ENCODE results near the gene SIAH1.
A peak's percentile ranks its signal among the peaks of the same experiment; 100 is the strongest.
"Not testable (repeated sequence)": the region's sequence is repeated elsewhere in the genome, so short reads cannot be mapped to it uniquely, and the experiment has no call there.

Gene SIAH1

DNA sequence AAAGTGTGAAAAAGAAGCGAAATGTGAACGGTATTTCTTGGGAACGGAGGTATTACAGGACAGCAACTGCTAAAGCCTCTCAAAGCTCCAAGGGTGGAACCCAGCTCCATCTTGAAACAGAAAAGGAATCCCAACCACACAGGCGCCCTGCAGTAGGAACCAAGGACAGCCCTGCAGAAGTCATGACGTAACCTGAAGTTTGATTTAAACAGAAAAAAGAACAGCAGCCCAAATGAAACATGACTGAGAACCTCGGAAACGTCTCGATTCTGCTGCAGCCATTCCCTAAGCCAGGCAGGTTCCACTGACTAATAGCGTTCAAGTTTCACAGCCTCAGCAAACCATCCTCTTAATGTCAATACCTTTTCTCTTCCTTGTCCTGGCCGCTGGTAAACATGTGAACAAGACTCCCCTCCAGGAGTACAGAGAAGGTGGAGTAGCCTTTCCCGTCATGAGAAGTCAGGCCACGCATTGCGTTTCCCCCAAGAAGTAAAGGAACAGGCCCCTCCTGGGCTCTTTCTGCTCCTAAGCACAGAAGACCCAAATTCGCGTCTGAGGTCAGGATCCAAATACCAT lies 20.1 kb downstream of the SIAH1 start:
- DNase-seq: no peak

DNA sequence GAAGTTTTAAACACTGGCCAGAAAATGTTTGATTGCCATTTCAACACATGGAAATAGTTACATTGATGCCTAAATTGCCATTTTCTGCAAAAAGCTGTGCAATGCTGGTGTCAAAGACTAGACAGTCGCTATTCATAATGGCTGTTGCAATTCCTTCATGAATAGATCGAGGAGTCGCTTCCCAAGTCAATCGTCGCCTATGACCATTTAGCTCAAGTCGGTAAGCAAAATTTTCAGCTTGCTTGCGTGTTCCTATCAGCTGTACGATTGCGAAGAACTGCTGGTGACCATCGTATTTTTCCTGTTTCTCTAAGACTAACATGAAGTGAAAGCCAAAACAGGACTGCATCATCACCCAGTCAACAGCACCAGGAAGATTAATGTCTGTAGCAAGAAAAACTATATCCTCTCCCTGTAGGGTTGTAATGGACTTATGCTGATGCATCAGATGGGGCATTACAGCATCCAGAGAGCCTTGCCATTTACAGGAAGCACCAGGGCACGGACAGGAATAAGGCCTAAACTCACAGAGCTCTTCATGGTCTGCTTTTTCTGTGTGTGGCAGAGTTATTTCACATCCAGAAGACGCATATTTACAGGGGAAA lies 23.6 kb downstream of the SIAH1 start:
- DNase-seq: no peak

DNA sequence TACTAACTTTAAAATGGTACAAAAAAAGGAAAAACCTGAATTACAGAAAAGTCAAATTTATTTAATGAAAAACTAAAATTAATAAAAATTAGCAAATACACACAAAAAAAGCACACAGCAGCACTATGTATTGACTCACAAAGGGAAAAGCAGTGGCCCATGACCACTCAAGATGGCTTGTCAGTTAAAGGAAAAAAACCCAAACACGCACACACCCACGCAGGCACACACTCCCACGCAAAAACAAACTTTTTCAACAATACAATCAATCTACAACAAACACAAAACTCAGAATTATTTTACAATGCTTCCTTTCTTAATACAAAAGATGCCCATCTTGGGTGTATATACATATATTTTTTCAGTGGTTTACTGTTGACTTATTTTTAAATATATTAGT lies 24.2 kb downstream of the SIAH1 start:
- no peak for DNase-seq

DNA sequence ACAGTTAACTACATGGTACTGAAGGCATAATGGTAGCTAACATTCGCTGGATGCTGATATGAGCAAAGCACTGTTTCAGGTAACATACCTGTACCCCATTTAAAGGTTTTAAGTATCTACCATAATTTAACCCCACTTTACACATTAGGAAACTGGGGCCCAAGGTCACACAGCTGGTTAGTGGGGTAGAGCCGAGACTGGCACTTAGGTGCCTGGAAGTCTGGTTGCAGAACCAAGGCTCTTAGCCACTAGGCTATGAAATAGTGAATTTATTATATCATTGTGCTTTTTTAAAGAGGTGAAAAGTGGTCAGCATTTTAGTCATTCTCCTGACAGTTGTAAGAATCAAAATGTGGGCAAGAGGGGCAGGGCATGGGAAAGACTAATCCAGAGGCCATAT lies 25.2 kb downstream of the SIAH1 start:
- DNase-seq: no peak

DNA sequence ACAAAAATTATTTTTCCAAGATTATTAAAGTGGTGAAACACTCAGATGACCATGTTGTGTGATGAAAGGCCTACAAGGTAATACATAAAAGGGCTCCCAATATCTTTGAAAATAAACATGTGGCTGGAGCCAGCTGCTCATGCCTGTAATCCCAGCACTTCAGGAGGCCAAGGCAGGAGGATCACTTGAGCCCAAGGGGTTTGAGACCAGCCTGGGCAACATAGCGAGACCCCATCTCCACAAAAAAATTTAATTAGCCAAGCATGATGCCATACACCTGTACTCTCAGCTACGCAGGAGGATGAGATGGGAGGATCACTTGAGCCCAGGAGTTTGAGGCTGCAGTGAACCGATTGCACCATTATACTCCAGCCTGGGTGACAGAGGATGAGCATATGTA lies 26.8 kb downstream of the SIAH1 start:
- no peak for DNase-seq

DNA sequence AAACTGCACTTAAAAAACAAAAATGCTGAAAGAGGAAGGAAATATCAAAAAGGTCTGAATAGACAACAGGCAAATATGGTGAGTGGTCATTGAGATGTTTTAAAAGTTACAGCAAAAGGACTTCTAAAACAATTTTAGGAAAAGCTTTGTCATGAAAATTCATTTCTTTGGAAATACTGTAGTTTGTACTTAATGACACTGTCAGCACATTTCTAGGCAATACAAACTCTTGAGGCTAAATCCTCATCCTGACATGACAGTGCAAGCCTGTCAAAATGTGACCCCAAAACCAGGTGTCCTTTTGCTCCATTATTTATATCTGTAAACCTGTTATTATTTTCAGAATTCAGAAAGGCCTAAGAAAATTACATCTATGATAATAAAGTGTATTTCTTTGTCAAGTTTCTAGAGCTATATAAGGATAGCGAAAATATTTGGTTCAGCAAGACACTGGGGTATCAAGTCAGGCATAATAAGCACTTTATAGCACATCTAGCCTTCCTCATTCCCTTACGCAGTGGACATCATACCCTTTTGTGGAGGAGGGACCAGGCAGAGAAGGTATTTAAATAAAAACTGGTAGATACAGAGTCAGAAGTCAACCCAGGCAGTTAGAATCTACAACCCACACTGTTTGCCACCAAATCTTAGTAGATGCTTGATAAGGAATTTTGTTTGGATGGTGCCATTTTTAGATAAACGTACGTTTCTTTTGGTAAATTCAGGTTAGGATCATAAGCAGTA lies 28.4 kb downstream of the SIAH1 start:
- no peak for DNase-seq

DNA sequence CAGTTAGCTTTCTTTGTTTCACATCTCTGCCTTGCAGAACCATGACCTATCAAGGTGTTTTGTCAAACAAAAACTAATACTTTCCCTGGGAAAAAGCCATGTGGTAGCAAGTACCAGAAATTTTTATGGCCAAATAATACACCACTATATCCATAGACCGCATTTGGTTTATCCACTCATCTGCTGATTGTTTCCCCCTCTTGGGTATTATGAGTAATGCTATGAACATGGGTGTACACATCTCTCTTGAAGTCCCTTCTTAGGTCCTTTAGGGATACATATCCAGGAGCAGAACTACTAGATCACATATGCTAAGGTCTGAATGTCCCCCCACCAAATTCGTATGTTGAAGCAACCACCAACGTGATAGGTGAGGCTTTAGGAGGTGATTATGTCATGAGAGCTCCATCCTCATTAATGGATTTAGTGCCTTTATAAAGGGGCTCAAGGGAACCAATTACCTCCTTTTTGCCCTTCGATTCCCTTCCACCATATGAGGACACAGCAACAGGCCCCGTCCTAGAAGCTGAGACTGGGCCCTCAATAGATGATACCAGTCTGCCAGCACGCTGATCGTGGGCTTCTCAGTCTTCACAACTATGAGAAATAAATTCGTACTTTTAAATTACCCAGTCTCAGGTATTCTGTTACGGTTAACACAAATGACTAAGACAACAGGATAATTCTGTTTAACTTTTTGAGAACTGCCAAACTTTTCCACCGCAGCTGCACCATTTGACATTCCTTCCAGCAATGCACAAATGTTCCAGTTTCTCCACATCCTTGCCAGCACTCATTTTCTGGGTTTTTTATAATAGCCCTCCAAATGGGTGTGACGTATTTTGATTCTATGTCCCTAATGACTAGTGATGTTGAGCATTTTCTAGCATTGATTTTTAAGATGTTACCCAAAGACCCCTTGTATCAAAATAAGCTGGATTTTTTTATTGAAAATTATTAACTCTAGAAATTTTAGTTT lies 30.0 kb downstream of the SIAH1 start:
- no peak for DNase-seq

DNA sequence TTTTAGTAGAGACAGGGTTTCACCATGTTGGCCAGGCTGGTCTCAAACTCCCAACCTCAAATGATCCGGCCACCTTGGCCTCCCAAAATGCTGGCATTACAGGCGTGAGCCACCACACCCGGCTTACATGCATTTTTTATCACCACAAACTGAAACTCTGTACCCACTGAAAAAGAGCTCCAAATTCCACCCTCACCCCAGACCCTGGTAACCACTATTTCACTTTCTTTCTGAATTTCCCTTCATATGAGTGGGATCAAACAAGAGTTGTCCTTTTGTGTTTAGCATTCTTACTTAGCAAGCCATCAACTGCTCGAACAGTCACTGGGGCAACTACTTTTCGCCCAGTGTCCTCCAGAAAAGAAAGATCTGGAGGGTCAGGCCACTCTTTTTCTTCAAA lies 30.8 kb downstream of the SIAH1 start:
- DNase-seq: not testable (repeated sequence)

DNA sequence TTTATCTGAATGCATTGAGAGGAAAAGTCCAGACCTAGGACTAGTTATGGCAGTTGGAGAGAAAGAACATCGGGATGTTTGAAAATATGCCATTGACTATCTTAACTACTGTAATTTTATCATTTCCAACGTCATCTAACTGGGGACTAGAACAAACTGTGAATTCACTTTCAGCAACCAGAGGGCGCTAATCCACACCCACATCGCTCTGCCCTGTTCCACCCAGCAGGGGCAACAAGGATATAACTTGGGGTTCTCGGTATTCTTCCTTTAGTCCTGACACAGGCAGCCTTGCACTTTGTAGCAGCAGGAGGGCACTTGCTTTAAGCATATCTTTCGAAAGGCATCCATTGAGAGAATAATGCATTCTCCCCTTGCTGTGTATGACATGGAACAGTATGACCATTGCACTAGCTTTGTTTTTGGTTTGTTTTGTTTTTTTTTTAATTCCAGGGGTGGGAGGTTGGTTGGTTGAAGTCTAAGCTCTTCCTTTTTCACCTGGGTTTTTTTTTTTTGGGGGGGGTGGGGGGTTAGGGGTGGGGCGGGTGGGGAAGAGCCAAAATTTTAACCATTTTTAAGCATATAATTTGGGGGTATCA lies 31.5 kb downstream of the SIAH1 start:
- peak; percentile 49 for DNase-seq

DNA sequence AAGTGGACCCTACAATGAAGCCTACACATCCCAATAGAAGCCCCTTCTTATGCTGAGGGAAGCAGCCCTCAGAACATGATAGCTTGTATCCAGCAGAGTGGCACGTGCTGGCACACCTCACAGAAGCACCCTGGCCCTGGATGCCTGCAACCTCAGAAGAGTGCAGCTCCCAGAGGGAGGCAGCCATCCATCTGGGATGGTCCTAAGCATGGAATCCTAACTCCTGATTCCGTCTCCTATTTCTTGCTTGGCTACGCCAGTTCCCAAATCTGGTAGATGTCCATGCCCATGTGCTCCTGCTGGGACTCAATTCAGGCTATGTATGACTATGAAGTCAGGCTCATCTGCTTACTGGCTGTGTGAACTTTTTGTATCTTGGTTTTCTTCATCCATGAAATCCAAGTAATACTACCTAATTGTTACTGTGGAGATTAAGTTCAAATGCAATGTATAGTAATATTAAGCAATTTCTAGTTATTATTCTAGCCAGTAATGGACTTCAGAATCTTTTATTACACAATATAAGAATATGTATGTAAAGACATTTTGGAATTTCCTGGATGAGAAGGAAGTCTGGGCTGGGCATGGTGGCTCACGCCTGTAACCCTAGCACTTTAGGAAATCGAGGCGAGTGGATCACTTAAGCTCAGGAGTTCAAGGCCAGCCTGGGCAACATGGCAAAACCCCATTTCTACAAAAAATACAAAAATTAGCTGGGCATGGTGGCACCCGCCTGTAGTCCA lies 32.4 kb downstream of the SIAH1 start:
- no peak for DNase-seq

DNA sequence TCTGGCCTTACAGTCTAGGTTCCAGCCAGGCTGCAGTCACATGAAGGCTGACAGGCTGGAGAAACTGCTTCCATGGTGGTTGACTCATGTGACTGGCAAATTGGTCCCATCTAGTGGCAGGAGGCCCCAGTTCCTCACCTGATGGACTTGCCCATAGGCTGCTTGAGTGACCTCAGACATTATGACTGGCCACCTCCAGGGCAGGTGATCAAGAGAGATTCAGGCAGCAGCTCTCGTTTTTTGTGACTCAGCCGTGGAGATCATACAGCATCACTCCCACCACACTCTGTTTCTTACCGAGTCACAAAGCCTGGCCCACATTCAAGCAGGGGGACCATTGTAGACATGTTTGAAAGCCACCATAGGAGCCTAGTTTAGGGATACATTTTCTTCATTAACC lies 34.5 kb downstream of the SIAH1 start:
- no peak for DNase-seq

DNA sequence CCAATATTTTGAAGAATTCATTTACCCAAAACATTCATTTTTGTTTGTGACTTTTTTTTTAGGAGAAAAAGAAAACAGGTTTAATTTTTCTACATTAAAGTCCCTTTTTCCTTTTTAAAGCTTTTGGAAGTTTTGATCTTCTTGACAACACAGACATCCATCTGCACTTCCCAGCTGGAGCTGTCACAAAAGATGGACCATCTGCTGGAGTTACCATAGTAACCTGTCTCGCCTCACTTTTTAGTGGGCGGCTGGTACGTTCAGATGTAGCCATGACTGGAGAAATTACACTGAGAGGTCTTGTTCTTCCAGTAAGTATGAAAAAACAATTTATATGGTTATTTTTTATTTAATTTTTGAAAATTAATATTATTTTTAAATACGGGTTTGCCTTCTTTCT lies 37.2 kb downstream of the SIAH1 start:
- no peak for DNase-seq

DNA sequence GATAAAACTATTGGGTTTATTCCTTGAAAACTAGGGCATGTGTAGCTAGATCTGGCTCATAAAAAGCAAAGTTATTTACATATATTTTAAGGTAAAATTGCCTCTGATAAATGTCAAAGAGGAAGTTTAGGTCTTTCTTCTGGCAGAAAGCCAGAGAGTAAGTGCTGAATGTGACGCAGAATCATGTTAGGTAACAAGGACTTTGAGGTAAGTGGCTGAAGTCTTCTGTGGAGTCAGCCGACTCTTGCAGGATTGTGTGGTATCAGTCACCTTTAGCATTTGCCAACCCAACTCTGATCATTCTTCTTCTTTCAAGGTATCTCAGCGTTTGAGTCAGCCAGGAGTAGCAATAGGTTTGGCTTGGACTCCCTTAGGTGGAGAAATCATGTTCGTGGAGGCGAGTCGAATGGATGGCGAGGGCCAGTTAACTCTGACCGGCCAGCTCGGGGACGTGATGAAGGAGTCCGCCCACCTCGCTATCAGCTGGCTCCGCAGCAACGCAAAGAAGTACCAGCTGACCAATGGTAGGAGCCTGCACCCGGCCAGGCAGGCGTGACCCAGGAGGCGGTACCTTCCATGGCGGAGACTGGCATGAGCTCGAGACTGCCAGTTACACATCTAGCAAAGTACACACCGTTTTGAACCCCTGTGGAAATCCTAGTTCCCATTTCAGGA lies 37.9 kb downstream of the SIAH1 start:
- DNase-seq: no peak

DNA sequence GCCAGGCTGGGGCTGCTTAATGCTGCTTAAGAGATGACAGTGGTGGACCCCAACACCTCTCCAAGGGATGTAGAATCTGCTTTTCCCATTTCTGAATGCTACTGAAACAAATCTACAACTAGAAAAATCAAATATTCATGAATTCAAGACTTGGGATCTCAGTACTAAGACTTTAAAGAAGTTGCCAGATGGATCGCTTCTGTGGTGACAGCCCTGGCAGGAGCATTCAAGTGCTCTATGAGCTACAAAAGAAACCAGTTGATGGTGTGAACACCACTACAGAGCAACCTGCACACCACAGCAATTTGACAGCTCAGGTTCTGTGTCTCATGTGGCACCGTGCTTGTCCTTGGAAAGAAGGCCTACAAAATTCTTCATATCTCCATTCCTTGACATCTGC lies 42.6 kb downstream of the SIAH1 start:
- no peak for DNase-seq

DNA sequence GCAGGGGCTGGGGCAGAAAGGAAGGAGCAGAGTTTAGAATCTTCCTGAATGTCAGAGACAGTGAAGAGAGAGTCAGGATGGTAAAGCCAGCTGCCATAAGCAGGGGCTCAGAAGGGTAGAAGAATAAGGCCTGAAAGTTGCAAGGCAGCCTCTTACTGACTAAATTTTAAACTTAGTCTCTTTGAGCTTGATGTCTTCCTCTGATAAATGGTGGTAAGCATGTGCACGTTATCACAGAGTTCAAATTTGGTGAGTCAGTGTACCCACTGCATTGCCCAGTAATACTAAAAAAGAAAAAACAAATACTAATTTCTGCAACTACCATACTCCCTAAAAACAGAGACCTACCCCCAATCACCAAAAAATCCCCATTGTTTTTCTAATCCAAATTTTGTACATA lies 45.2 kb downstream of the SIAH1 start:
- no peak for DNase-seq

DNA sequence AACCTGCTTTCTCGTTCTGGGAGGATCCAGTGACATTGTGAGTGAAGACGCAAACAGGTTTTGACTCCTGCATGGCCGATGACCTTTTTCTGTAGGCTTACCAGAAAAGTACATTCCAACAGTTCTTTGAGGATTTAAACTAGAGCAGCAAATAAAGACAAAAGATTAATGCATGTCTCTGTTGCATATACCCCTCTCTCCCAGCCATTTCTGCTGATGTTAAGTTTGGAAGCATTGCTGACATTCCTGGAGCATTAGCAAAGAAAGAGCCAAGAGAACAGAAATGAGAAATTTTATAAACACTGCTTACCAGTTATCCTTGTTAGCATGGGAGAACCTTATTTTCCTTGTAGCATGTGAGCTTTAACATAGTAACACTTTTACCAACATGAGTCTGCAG lies 49.3 kb downstream of the SIAH1 start:
- DNase-seq: no peak

DNA sequence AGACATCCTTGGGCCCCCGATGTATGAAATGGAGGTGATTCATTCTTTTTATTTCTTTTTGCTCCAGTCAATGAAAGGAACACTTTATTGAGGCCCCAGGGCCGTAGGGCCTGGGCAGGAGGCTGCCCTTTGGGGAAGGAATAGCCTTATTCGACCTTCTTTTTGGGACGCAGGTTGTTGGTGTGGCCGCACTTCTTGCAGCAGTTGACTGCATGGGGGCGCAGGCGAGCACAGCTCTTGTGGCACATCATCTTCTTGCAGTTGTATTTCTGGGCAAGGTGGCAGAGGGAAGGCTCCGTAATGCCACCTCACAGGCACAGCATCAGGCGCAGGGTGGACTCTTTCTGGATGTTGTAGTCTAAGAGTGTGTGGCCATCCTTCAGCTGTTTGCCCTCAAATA lies 50.9 kb downstream of the SIAH1 start:
- DNase-seq: no peak

DNA sequence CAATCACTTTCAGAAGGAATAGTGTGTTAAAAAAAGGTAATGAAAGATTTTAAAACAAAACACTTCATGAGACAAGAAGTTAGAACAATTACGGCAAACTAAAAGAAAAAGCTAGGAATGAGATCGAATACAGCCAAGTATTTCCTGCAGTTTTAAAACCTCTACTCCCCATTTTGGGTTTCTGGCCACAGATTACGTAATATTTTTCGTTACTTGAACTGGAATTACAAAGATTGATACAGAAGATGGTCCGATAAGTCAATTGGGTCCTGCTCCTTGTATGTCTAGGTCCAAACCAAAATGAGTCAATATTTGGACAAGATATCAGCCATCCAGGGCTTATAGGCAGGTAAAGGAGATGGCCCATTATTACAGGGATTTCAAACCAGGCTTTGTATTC lies 52.2 kb downstream of the SIAH1 start:
- DNase-seq: no peak

DNA sequence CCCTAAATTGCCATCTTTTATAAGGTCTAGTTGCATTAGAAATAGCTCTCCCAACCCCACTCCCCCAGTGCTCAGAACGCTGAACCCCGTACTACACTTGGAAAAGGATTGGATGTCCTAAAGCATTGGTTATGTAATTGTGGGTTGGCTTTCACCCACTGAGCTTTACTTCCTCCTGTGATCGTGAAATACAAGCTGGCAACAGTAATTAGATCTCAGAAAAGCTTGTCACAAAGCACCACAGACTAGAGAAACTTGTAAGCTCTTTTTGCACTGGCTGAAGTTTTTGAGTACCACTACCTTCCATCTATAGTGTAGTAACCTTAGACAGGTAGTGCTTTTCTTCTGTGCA lies 54.4 kb downstream of the SIAH1 start:
- no peak for DNase-seq

DNA sequence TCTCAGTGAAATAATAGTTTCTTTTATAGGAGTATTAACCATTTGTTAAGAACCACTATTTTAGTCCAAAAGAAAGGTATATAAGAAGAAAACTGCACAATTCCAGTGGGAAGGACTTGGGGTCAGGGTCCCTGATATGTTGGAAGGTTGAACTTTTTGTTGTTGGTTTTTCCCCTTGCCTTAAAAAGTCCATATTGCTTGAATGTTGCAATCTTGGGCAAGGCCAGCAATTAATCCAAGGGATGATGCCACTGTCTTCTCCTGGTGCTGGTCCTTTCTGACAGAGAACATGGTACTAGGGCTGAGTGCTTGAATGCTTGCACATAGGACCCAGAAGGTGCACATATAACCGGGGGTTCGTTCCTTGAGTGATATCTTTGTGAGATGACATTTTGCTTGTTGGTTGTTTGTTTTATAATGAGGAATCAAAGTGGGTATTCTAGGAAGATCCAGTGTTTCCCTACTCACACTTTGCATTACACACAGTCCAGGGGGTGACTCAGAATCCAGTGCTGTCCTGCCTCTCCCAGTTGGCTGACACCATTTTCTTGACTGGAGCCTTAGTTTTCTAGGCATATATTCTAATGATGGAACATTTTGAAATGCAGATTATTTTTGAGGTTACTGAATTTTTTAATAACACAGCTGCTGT lies 54.9 kb downstream of the SIAH1 start:
- DNase-seq: no peak

DNA sequence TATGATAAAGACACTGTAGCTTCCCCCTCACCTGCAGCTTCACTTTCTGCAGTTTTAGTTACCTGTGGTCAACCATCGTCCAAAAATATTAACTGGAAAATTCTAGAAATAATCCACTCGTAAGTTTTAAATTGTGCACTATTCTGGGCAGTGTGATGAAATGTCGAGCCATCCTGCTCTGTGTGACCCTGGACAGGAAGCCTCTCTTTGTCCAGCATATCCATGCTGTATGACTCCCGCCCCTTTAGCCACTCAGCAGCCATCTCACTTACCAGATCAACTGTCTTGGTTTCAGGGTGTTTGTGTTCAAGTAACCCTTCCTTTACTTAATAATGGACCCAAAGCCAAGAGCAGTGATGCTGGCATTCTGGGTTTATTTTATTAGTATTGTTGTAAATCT lies 56.1 kb downstream of the SIAH1 start:
- no peak for DNase-seq
